Stimulated activated naive B cell treated with anti-CD40 and anti-IgM and Interleukin-4, amounts not matched to agents 10 μg/mL and 1 μg/mL and 100 μg/mL, for 72 hours (primary cell): ENCODE measurements around the gene PTPRE.

Source experiments
- ATAC-seq, 2 donors: fragments of 150-1000 bp; cut with Tn5 transposase; replicated peaks; 2 replicates each; pipeline ENCODE4 v1.10.0; 2021; ENCODE audit warnings: moderate library complexity in 1 of 2
- DNase-seq: peaks from one replicate; pipeline ENCODE4 v3.0.0; 2021
- H3K27ac Mint-ChIP-seq: one replicate; pipeline ENCODE4 v1.8.0; 2022; ENCODE audit warnings: mild to moderate bottlenecking, mixed read lengths
- H3K27me3 Mint-ChIP-seq, 2 donors: one replicate each; pipeline ENCODE4 v1.8.0; 2022; ENCODE audit warnings: mixed read lengths in 2 of 2
- H3K36me3 Mint-ChIP-seq, 2 donors: one replicate each; pipeline ENCODE4 v1.8.0; 2022; ENCODE audit warnings: mixed read lengths in 2 of 2, mild to moderate bottlenecking in 1 of 2
- H3K4me1 Mint-ChIP-seq, 2 donors: one replicate each; pipeline ENCODE4 v1.8.0; 2022; ENCODE audit warnings: mixed read lengths in 2 of 2, mild to moderate bottlenecking in 1 of 2
- H3K4me3 Mint-ChIP-seq, 2 donors: one replicate each; pipeline ENCODE4 v1.8.0; 2022; ENCODE audit warnings: mild to moderate bottlenecking in 2 of 2, mixed read lengths in 2 of 2, moderate library complexity in 1 of 2
- H3K9me3 Mint-ChIP-seq, 2 donors: one replicate each; pipeline ENCODE4 v1.8.0; 2022; ENCODE audit warnings: mixed read lengths in 2 of 2, mild to moderate bottlenecking in 1 of 2

The PTPRE gene

GRCh38 chr10:128105383-128105782 is 198.5 kb downstream of the PTPRE start:
- Mint-ChIP-seq H3K9me3 (no peaks in the 10 kb centered on the region), H3K36me3 (no peaks in the 10 kb centered on the region), H3K4me1 (no peaks in the 10 kb centered on the region), H3K4me3 (no peak overlapping the region), H3K27ac (no peak overlapping the region), H3K27me3 (no peaks in the 10 kb centered on the region)
- ATAC-seq (no peak), DNase-seq (no peak)

DNA sequence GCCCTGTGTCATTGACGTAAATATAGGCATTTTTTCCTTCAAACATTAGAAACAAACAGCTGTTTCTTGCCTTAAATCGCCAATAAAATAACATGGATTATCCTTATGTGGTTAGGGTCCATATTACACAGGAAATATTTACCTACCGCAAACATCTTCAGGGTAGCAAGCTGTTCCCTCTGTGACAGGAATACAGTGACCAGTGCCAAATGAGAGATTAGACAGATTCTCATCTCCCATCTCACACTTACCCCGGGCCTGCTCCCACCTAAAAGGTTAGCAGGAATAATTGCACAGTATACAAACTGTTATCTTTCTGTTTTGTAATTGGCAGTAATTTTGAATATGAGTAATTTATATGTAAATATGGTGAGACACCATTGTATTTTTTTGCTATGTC is 202.8 kb downstream of the PTPRE start:
- H3K27me3 Mint-ChIP-seq: no peaks in the 10 kb centered on the region
- no peak overlapping the region for H3K4me3 Mint-ChIP-seq
- H3K36me3 Mint-ChIP-seq: no peaks in the 10 kb centered on the region
- DNase-seq (no peak), ATAC-seq (no peak)
- no peaks in the 10 kb centered on the region for H3K9me3 Mint-ChIP-seq
- H3K4me1 Mint-ChIP-seq: no peaks in the 10 kb centered on the region
- no peak overlapping the region for H3K27ac Mint-ChIP-seq

- ATAC-seq (no peak), DNase-seq (no peak)
- no peak overlapping the region for H3K4me3 Mint-ChIP-seq
- H3K9me3 Mint-ChIP-seq: no peaks in the 10 kb centered on the region
- H3K27me3 Mint-ChIP-seq: no peaks in the 10 kb centered on the region
- no peaks in the 10 kb centered on the region for H3K36me3 Mint-ChIP-seq
- H3K27ac Mint-ChIP-seq: no peak overlapping the region
- no peaks in the 10 kb centered on the region for H3K4me1 Mint-ChIP-seq
Measured at GRCh38 chr10:128110339-128110738, 203.4 kb downstream of the PTPRE start.

DNA sequence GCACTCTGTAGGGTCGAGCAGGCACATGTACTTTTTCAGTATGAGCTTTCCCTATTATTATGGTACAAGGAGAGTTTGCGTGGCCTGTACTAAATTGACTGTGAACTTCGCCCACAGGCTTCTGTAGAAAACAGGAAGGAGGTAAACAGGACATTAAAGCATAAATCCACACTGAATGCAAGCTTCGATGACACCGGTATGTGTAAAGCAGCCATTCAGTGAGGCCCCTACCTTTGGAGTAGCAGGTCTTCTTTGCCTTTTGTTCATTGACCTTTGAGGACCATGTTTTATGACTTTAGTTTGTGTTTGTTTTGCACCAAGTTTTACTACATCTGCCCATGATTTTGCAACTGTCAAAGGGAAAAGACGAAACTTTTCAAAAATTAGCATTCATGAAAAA is 204.8 kb downstream of the PTPRE start:
- no peak for DNase-seq
- H3K36me3 Mint-ChIP-seq: no peaks in the 10 kb centered on the region
- H3K9me3 Mint-ChIP-seq: no peaks in the 10 kb centered on the region
- no peaks in the 10 kb centered on the region for H3K27me3 Mint-ChIP-seq
- no peaks in the 10 kb centered on the region for H3K4me1 Mint-ChIP-seq
- H3K4me3 Mint-ChIP-seq: no peak overlapping the region
- H3K27ac Mint-ChIP-seq: no peak overlapping the region
- no peak for ATAC-seq

GRCh38 chr10:128113026-128113425 is 206.1 kb downstream of the PTPRE start:
- Mint-ChIP-seq H3K4me1 (no peaks in the 10 kb centered on the region), H3K27me3 (no peaks in the 10 kb centered on the region), H3K4me3 (no peak overlapping the region), H3K36me3 (no peaks in the 10 kb centered on the region), H3K27ac (no peak overlapping the region), H3K9me3 (no peaks in the 10 kb centered on the region)
- ATAC-seq (no peak), DNase-seq (no peak)

DNA sequence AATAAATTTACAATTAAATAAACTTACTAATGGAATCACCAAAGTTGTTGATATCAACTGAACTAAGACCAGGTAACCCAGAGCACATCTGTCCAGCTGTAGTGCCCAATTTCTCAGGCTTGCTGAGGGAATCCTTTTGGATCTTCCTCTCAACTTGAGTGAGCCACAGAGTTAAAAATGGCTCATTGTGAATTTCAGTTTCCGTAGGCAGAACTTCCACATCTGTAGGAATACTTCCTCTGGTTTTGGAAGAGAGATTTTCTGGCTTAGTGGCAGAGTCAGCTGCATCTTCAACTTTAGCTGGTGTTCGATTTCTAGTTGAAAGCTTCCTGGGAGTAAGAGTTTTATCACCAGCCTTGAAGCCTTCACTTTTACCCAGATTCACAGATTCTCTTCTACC is 208.0 kb downstream of the PTPRE start:
- no peaks in the 10 kb centered on the region for H3K4me1 Mint-ChIP-seq
- ATAC-seq (no peak), DNase-seq (no peak)
- no peaks in the 10 kb centered on the region for H3K9me3 Mint-ChIP-seq
- no peaks in the 10 kb centered on the region for H3K36me3 Mint-ChIP-seq
- H3K4me3 Mint-ChIP-seq: no peak overlapping the region
- H3K27ac Mint-ChIP-seq: no peak overlapping the region
- H3K27me3 Mint-ChIP-seq: no peaks in the 10 kb centered on the region

- Mint-ChIP-seq H3K27me3 (no peaks in the 10 kb centered on the region), H3K27ac (no peak overlapping the region), H3K9me3 (no peaks in the 10 kb centered on the region), H3K4me3 (no peak overlapping the region), H3K36me3 (no peaks in the 10 kb centered on the region), H3K4me1 (no peaks in the 10 kb centered on the region)
- DNase-seq (no peak), ATAC-seq (no peak)
Measured at GRCh38 chr10:128115356-128115755, 208.5 kb downstream of the PTPRE start.

DNA sequence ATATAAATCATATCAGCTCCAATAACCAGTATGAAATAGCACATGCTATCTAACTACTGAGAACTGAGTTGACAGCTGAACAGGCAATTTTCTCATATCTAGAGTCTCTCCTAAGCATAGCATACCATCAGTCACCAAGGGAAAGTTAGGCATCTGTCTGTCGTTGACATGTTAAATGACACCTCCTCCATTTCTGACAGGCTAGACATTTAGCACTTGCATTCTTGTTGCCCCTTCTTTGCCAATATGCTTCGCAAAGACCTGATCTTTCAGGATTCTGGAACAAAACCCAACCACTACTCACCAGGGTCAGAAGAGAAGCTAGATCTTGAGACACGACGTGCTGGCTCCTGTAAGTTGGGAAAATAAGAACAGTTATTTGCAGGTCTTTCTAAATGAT is 209.3 kb downstream of the PTPRE start:
- ATAC-seq (no peak), DNase-seq (no peak)
- H3K4me3 Mint-ChIP-seq: no peak overlapping the region
- no peaks in the 10 kb centered on the region for H3K9me3 Mint-ChIP-seq
- no peak overlapping the region for H3K27ac Mint-ChIP-seq
- H3K4me1 Mint-ChIP-seq: no peaks in the 10 kb centered on the region
- no peaks in the 10 kb centered on the region for H3K36me3 Mint-ChIP-seq
- no peaks in the 10 kb centered on the region for H3K27me3 Mint-ChIP-seq

DNA sequence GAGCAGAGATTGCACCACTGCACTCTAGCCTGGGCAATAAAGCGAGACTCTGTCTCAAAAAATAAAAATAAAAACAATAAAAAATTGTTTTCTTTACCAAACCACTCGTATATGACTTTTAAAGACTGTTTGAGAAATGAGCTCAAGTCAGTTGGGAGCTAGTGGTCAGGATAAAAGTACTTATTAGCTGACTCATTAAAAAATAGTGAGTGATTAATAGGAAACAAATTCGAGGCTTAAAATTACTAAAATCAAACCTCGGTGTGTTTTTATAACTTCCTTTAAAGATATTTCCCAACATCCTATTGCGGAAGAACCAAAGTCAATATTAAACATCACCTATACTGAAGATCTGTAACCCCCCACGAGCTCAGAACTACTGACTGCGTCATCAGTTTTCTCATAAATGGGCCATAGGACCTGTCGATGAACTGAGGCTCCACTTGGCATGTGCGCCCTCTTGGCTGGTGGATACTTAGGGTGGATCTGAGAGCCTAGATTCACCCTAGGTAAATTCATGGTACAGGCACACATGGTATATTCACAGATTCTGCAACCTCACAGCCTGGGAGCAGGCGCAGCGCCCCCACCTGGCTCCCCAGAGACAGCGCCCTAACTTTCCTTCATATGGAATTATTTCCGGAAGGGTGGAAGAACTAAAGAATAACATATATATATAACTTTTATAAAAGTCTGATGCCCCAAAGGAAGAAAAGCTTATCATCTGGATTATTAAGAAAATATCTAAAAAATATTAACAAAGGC is 210.1 kb downstream of the PTPRE start:
- DNase-seq: no peak
- H3K4me3 Mint-ChIP-seq: no peak overlapping the region
- no peaks in the 10 kb centered on the region for H3K27me3 Mint-ChIP-seq
- no peaks in the 10 kb centered on the region for H3K9me3 Mint-ChIP-seq
- no peak for ATAC-seq
- no peak overlapping the region for H3K27ac Mint-ChIP-seq
- no peaks in the 10 kb centered on the region for H3K36me3 Mint-ChIP-seq
- H3K4me1 Mint-ChIP-seq: no peaks in the 10 kb centered on the region

- no peaks in the 10 kb centered on the region for H3K9me3 Mint-ChIP-seq
- no peak overlapping the region for H3K27ac Mint-ChIP-seq
- peaks cover 1 to 3% of the 10 kb centered on the region in 2 donors for H3K36me3 Mint-ChIP-seq
- H3K27me3 Mint-ChIP-seq: peaks cover 19 to 22% of the 10 kb centered on the region in 2 donors
- no peak for DNase-seq
- no peak for ATAC-seq
- H3K4me1 Mint-ChIP-seq: peaks cover 8 to 10% of the 10 kb centered on the region in 2 donors
- no peak overlapping the region for H3K4me3 Mint-ChIP-seq
Measured at GRCh38 chr10:128121750-128122412, 215.0 kb downstream of the PTPRE start.

DNA sequence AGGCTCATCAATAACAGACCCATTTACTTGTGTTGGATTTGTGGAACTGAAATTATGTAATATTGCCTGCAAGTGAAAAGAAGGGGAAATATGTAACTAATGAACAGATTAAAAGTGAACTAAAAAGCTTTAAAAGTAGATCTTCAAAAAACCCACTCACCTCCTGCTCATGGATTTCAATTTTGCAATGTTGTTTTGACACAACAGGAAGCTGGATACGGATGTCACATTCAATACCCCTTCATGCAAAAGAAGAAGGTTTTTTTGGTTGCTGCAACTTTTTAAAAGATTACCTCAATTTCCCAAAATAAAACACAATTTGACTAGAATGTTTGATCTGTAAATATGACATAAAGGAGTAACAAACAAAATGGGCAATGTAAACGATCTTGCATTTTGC is 216.0 kb downstream of the PTPRE start:
- no peaks in the 10 kb centered on the region for H3K9me3 Mint-ChIP-seq
- no peak overlapping the region for H3K4me3 Mint-ChIP-seq
- H3K27me3 Mint-ChIP-seq: peaks cover 19 to 22% of the 10 kb centered on the region in 2 donors
- no peak for DNase-seq
- H3K36me3 Mint-ChIP-seq: peaks cover 1 to 3% of the 10 kb centered on the region in 2 donors
- no peak for ATAC-seq
- H3K4me1 Mint-ChIP-seq: peaks cover 8 to 17% of the 10 kb centered on the region in 2 donors
- no peak overlapping the region for H3K27ac Mint-ChIP-seq

DNA sequence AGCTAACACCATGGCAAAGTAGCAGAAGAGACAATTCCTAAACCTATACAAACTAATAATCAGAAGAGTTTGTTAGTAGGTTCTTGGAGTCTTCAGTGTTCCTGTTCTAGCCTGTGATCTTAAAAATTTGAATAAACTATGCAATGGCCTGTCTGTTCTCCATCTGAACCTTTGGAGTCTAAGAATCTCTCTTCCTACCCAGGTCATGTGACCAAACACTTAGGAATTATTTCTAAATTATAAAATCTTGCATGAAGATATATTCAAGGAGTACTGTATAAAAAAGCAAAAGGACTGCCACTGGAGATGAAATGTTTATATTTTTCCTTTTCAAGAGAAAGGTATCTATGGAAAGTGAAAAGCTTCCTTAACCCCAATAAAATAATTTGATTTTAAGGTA is 216.9 kb downstream of the PTPRE start:
- H3K4me3 Mint-ChIP-seq: no peak overlapping the region
- no peak overlapping the region for H3K27ac Mint-ChIP-seq
- peaks cover 8 to 17% of the 10 kb centered on the region in 2 donors for H3K4me1 Mint-ChIP-seq
- H3K27me3 Mint-ChIP-seq: peaks cover 19 to 22% of the 10 kb centered on the region in 2 donors
- no peak for ATAC-seq
- H3K9me3 Mint-ChIP-seq: no peaks in the 10 kb centered on the region
- DNase-seq: no peak
- peaks cover 1 to 3% of the 10 kb centered on the region in 2 donors for H3K36me3 Mint-ChIP-seq

DNA sequence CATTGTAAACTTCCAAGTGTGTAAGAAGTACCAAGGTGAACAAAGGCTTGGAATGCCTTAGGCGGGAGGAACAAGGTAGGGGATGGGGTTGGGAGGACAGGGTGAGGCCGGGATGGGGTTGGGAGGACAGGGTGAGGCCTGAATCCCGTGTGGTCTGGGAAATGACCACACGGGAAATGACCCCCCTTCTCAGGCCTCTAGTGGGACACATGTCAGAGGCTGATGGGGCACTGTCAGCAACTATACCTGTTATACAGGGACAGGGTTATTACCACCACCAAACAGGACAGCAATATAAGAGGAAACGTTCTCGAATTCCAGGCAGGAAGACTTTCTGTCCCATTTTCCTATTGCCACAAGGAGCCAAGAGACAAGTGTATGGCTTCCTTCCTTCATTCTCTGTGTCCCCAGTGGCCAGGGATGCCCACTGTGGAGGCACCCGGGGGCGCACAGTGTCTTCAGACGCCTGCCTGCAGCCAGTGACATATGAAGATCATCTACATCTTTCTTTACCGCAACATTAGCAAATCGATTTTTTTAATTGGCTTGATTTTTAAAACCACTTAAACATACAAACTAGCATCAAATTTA is 218.0 kb downstream of the PTPRE start:
- Mint-ChIP-seq H3K9me3 (no peaks in the 10 kb centered on the region), H3K4me1 (peaks cover 8 to 17% of the 10 kb centered on the region in 2 donors), H3K27me3 (peaks cover 19 to 22% of the 10 kb centered on the region in 2 donors), H3K36me3 (peaks cover 1 to 3% of the 10 kb centered on the region in 2 donors), H3K4me3 (peak overlapping the region; percentile 88 to 91), H3K27ac (peak overlapping the region; percentile 37)
- DNase-seq (no peak), ATAC-seq (no peak)

GRCh38 chr10:128125416-128125943 is 218.6 kb downstream of the PTPRE start:
- Mint-ChIP-seq H3K27ac (peak overlapping the region; percentile 85), H3K27me3 (peaks cover 19 to 22% of the 10 kb centered on the region in 2 donors), H3K4me3 (peak overlapping the region; percentile 88 to 91), H3K36me3 (peaks cover 1 to 3% of the 10 kb centered on the region in 2 donors), H3K4me1 (peaks cover 8 to 17% of the 10 kb centered on the region in 2 donors), H3K9me3 (no peaks in the 10 kb centered on the region)
- DNase-seq: no peak
- peak in 1 of 2 donors; percentile 1 for ATAC-seq
